Measurements from ENCODE around the gene AATK.

GRCh38 chr17:81148571-81148970 is 17.4 kb downstream of the AATK start:
- TF ChIP-seq PTTG1 (tag; IDR thresholded peaks at IDR 0.05; ENCODE audit: low read depth): no peak
- TF ChIP-seq NFATC3 (IDR thresholded peaks at IDR 0.05): no peak
- no peak for TF ChIP-seq RAD21 (CRISPR knock-in tag; conservative IDR thresholded peaks at IDR 0.05 in 1 of 2, IDR thresholded peaks at IDR 0.05 in 1 of 2)
- no peak for TF ChIP-seq CTCF (IDR thresholded peaks at IDR 0.05 in 2 of 3, conservative IDR thresholded peaks at IDR 0.05 in 1 of 3; ENCODE audit: insufficient read depth in 2 of 3, low read depth in 1 of 3, low read length in 3 of 3)
- TF ChIP-seq, protein P1, sequence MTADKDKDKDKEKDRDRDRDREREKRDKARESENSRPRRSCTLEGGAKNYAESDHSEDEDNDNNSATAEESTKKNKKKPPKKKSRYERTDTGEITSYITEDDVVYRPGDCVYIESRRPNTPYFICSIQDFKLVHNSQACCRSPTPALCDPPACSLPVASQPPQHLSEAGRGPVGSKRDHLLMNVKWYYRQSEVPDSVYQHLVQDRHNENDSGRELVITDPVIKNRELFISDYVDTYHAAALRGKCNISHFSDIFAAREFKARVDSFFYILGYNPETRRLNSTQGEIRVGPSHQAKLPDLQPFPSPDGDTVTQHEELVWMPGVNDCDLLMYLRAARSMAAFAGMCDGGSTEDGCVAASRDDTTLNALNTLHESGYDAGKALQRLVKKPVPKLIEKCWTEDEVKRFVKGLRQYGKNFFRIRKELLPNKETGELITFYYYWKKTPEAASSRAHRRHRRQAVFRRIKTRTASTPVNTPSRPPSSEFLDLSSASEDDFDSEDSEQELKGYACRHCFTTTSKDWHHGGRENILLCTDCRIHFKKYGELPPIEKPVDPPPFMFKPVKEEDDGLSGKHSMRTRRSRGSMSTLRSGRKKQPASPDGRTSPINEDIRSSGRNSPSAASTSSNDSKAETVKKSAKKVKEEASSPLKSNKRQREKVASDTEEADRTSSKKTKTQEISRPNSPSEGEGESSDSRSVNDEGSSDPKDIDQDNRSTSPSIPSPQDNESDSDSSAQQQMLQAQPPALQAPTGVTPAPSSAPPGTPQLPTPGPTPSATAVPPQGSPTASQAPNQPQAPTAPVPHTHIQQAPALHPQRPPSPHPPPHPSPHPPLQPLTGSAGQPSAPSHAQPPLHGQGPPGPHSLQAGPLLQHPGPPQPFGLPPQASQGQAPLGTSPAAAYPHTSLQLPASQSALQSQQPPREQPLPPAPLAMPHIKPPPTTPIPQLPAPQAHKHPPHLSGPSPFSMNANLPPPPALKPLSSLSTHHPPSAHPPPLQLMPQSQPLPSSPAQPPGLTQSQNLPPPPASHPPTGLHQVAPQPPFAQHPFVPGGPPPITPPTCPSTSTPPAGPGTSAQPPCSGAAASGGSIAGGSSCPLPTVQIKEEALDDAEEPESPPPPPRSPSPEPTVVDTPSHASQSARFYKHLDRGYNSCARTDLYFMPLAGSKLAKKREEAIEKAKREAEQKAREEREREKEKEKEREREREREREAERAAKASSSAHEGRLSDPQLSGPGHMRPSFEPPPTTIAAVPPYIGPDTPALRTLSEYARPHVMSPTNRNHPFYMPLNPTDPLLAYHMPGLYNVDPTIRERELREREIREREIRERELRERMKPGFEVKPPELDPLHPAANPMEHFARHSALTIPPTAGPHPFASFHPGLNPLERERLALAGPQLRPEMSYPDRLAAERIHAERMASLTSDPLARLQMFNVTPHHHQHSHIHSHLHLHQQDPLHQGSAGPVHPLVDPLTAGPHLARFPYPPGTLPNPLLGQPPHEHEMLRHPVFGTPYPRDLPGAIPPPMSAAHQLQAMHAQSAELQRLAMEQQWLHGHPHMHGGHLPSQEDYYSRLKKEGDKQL (CRISPR knock-in tag; IDR thresholded peaks at IDR 0.05; ENCODE audit: borderline replicate concordance): no peak
